AG08395 (cell line): ENCODE measurements around the gene EPHA4.

ENCODE experiments used
- DNase-seq: peaks from one replicate; pipeline ENCODE4 v3.0.0; 2012; ENCODE audit warnings: mixed read lengths, low spot score

Gene EPHA4

DNA sequence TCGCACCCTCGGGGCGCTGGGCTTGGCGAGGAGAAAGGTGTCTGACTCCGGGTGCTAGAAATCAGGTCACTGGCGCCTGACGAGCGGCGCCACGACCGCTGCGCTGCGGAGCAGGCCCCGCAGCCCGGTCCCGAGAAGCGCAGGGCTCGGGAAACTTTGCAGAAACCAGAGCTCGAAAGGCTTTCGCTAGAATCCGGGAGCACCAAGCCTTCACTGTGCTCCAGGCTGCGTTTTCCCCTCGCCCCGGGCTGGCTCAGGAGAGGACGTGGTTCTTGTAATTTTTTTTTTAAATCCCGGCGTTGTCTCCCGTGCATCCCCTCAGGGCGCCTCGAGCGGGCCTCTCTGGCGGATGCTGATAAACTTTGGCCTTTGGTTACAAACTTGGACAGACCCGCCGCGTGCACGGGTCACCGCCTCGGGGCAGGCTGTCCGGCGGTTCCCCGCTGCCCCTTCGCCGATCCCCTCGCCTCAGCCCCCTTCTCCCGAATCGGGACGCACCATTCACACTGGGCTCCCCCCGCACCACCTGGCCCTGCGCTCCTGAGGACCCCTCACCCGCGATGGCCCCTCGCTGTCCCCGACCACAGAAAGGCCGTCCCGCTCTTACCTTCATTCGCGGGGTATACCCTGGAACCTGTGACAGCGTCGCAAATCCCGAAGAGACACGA lies 419 bp downstream of the EPHA4 start:
- DNase-seq: peak; percentile 35

DNA sequence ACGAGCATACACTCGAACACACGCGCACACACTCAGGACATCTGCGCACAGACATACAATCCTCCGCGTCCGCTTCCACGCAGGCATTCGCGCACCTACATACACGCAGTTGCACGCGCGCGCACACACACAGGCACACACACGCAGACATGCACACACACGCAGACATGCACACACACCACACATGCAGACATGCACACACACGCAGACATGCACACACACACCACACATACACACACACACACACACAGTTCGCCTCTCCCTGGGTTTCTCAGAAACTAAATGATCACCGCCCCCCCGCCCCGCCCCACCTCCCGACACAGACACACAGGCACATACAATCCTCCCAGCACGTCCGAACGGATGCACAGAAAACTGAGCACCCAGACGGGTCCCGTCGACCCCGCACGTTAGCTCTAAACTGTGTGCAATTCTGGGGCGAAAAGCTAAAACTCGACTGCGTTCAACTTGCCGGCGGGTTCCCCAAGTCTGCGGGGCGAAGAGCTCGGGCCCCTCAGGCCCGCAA lies 1.0 kb downstream of the EPHA4 start:
- no peak for DNase-seq

GRCh38 chr2:221570321-221570935 lies 1.7 kb downstream of the EPHA4 start:
- DNase-seq: peak; percentile 18

- no peak for DNase-seq
These were observed 2.2 kb downstream of the EPHA4 start for GRCh38 chr2:221569871-221570270.

DNA sequence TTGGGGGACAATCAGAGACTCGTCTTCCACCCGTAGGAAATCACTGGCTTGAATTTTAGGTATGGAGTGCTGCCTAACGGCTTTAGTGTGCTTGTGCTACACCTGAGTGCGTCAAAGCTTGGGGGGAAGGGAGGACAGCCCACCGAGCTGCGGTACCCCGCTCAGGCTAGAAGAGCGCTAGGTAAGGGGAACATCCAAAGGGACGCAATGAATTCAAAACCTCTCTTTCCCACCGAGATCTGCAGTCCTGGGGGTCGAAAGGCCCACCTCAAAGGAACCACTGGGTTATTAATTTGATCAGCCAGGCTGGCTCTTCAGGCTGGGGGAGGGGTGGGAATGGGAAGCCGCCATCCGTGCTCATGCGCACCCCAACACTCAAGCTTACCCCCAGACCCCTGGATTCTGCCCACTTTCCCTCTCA lies 2.7 kb downstream of the EPHA4 start:
- DNase-seq: no peak

DNA sequence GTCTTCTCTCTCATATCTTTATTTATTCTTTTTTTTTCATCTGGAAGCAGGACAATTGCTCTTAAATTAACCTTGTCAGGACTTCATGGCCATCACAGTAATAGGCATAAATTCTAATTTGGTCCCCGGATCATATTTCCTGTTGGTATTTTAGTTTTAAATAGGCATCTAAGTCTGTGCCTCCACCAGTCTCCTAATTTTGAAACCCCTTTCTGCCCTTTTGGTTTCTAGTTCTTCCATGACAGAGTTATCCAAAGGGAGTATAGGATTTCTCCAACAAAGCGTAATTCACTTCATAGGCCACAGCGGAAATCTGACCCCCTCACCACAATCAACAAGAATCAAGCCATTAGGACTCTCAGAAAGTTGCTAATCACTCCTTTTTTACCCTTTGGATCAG lies 3.8 kb downstream of the EPHA4 start:
- DNase-seq: no peak

DNA sequence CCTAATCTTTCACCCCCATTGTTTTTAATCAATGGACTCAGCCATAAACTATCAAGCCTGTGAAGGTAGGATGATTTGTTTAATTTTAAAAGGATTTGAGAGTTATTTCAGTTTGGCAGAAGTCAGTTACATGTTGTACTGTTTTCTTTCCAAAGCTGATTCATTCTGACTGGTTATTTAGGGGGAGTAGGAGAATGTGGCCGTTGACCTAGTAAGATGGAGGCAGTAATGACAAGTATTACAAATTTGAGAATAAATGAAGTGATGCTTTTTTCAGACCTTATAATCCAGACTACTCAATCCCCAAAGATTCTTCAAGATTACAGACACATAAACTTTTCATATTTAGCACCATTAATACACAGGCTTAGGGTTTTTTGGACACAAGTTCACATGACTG lies 4.3 kb downstream of the EPHA4 start:
- no peak for DNase-seq

DNA sequence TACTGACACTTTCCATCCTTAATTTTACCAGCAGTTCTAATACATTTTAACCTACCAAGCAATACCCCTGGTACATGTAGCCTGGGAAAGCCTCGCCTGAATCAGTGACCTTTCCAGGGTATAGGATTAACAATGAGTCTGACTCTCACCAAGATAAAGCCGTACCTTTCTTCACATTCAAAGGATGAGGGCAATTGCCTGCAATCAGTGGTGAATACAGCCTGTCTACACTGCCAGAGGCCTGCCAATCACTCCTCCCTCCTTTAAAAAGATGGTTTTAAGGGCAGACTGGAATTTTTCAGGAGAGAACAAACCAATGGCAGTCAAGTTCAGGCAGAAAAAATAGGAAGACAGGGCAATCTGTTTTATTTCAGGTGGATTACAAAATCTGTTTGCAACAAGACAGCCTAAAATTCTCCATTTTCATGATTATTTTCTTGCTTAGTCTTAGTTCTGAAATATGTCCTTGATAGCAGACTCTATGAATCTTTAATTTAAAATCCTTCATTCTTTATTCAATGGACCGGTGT lies 4.8 kb downstream of the EPHA4 start:
- DNase-seq: no peak

DNA sequence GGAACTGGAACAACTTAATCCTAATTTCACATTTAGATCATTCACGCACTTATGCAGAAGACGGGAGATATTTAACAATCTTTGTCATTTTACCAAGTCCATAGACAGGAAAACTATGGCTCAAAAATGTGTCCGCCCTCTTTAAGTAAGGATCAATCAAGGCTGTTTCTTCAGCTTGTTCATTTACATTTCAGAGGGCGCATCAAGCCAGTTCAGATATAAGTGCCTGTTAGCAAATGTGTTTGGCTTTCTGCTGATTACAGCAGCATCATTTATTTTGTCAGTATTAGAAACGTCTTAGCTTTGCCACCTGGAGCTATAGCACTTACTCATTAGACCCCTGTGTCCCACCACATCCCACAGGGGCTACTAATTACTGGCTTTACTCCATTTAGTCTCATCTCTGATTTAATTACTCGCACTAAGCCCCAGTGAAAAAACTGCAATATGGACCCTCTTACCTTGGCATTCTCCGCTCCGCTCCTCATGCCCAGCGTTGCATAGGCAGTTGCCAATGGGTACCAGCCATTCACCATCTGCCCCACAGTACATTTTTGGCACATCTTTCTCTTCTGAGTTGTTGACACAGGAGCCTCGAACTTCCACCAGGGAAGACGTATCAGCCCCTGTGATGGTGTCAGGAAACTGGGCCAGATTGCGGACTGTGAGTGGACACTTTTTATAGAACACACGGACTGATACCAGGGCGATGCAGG lies 8.7 kb downstream of the EPHA4 start:
- DNase-seq: no peak

- DNase-seq: no peak
These were observed 9.9 kb downstream of the EPHA4 start for GRCh38 chr2:221562226-221562625.

- DNase-seq: no peak
These were observed 10.3 kb downstream of the EPHA4 start for GRCh38 chr2:221561770-221562169.

DNA sequence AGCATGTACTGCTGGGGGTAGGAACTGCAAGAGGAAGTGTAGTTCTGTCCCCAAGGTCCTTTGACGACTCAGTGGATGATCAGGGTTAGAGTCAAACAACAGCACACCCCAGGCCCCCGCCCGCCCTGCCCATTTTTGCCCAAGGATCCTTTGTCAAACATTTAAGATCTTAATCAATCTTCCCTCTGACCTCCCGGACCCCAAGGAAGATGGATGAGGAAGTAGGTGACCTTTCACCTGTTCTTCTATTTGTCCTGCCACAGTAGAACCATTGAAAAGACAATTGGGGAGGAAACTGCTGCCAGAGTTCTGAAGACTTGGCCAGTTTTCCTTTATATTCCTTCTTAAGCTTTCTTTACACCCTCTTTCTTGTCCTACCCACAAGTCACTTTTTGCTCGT lies 12.1 kb downstream of the EPHA4 start:
- no peak for DNase-seq

DNA sequence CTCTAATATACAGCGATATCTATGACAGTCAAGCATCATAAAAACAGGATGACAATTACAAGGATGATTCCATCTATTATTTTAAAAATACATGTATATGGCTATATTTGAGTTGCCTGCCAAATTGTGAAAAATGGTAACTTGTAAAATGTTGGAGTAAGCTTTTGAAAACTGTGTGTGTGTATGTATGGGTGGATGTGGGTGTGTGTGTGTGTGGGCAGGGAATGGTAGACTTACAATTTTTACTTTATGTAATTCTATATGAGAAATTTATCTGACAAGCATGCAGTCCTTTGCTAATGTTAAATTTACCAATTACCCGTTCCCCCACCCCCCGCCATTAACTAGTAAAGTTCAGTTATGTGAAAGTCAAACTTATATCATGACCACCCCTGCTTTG lies 14.0 kb downstream of the EPHA4 start:
- no peak for DNase-seq

DNA sequence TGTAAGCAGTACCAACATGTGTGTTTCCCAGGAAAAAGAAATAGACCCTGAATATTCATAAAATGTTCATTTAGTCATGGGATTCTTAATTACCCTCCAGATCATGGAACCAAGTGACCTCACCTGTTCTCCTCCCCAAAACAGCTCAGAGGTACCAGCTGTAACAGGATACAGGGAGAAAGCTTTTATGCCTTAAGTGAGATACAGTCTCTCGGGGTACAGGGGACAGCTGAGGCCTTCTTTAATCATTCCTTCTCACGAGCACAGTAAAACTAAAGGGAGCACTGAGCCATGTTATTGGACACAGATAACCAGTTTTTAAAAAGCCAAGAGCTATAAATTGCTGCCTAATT lies 16.6 kb downstream of the EPHA4 start:
- DNase-seq: no peak

DNA sequence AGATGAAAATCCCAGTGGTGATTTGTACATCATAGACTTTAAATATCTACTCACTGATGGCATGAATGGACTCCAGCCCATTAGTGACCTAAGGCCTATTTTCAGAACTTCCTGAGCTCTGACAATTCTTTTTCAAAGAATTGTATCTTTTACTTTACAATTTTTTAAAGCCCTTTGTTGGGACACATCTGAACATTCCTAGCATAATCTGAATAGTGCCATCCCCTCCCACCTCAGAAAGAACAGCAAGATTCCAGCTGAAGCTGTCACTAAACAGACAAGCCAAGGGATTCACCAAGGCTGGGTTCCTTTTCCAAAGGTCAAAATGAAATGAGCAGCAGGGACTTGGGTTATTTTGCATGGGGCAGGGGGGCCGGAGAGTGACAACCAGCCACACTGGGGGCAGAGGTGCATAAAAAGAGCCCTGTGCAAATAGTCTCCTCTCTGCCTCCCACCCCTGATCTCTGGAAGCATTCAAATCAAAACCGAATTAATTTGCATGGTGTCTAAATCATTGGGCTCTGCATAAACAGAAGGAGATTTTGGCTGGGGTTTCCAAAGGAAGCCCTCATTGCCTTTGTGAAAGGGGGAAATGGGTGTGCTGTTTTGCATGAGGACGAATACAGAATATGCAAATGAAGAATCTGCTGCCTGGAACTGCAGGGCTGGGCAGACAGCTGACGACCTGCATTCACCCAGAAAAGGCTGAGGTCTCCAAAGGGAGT lies 17.2 kb downstream of the EPHA4 start:
- no peak for DNase-seq

DNA sequence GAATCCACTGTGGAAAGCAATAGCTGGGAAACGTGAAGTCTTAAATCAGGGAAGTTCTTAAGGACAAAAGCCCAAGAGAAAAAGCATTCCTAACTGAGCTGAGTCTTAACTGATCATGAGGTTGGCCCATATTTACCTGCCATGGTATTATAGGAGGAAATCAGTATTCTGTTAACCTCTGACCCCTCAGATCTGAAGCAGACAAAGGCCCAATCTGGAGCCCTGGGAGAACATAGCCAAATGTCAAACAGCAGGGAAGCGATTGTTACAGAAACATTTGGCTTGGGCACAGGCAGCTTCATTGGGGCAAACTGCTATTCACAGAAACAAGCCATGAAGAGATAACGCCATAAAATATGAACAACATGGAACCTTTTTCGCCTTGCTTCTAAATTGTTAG lies 18.8 kb downstream of the EPHA4 start:
- DNase-seq: no peak

DNA sequence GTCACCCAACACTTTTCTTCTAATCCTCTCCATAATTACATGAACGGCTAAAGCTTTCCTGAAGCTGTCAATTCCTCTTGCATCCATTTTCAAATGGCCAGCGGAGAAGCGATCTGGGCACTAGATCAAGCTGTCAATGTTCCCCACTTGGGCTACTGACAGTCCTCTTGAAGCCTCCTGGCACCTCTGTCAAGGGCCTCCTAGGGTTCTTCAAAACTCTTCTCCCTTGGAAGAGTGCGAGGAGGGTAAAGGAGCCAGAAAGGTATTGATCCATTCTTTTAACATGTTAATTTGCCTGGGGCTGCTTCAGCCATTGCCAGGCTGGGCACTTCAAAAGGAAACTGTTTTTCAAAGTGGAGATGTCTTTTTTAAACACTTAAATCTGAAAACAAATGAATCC lies 19.8 kb downstream of the EPHA4 start:
- no peak for DNase-seq

DNA sequence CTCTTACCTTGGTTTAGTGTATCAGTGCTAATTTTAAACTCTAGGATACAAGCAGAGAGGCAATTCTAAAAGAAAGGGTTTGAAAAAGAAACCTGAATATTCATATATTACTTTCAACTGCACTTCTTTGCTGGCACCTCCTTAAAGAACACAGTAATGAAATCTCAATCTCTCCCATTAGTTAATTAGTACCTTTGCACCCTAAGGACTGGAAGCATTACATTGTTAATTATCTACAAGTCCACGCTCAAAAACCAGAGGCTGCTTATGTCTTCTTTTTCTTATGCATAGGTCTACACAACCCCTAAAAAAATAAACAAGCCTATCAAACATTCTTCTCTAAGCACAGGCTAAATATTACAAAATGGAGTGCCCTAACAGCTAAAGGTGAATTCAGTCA lies 20.2 kb downstream of the EPHA4 start:
- DNase-seq: no peak

DNA sequence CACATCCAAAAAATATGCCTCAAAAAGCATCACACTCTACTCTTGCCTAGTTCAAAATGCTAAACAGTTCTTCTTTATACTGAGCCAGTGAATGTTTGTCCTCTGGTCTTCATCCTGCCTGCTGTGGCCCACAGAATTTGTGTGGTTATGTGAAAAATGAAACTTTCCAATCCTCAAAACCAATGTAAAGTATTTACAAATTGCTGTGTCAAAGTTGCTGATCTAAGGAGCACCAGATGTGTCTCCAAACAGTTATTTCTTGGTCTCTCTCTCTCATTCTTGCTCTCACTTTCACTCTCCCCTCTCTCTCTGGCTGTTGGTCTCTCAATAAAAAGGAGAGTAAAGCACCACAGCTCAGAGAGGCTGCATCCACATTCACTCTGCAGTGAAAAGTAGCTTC lies 23.0 kb downstream of the EPHA4 start:
- DNase-seq: no peak

DNA sequence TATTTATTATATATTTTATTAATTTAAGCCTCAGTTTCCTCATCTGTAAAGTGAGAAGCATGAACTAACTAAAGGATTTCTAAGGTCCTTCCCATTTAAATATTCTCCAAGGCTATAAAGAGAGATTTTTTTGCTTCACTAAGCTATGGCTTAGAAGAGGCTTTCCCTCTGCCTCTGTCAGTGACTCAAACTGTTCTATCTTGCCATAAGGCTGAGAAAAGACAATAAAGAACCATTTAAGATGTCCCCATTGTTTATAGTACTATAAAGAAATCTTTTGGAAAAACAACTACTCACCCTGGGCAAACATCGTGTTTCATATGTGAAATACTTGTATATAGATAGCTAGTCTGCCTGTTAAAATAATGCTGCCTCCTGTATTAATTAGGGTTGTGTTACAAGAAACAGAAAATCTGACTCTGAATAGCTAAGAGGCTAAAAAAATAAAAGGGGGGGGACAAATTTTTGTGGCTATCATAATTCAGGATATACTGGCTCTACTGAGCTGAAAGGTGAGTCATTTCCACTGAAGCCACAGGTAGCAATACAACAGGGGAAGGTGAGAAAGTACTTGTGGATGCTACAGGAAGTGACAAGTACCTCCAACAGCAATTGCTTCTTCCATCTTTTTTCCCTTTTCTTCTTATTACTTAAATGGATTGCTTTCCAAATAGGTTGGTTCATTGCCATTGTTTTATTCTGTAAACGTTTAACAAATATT lies 25.4 kb downstream of the EPHA4 start:
- no peak for DNase-seq

DNA sequence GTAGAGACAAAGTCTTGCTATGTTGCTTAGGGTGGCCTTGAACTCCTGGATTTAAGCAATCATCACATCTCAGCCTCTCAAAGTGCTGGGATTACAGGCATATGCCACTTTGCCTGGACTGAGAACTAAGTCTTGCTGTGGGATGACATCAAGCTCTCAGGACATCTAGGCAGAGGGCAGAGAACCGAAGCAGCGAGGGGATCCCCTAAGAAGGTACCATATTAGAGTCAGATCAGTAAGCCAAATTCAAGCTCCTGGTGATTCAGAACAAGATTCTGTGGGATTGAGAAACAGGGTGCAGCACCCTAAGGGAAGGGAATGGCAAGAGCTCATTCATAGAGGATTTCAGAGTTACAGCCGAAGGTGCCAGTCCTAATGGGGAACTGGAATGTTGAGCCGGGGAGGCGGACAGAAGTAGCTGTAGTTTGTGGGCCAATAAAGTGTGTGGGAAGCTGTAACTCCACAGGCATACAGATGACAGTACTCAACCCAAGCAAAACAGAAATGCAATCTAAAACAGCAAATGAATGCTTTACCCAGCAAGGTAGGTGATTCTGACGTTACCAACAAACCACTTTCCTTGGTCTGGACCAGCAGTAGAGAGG lies 30.9 kb downstream of the EPHA4 start:
- DNase-seq: no peak
